GM19438 (cell line): ENCODE results near the gene TGFBRAP1.
A peak's percentile ranks its signal among the peaks of the same experiment; 100 is the strongest.

ENCODE experiments used
- ATAC-seq: cut with Tn5 transposase; IDR thresholded peaks from one replicate; pipeline ENCODE4 v1.9.1; 2021; ENCODE audit warnings: low read depth; ENCODE audit not compliant: unreplicated experiment

The TGFBRAP1 gene

GRCh38 chr2:105329561-105330495, at the start of gene TGFBRAP1:
TSS of gene TGFBRAP1 (minus strand) at chr2:105329735. CDS start at chr2:105308301, 21,434 bp downstream.
- ATAC-seq = peak; percentile 76

- ATAC-seq = no peak
These were observed 49.4 kb upstream of the TGFBRAP1 start for GRCh38 chr2:105378921-105379383.

- ATAC-seq = no peak
These were observed 48.8 kb upstream of the TGFBRAP1 start for GRCh38 chr2:105378276-105378840.

GRCh38 chr2:105377871-105378270, 48.3 kb upstream of the TGFBRAP1 start:
- ATAC-seq = no peak

- ATAC-seq = no peak
These were observed 47.3 kb upstream of the TGFBRAP1 start for GRCh38 chr2:105376789-105377240.

- no peak for ATAC-seq
These were observed 46.5 kb upstream of the TGFBRAP1 start for GRCh38 chr2:105376010-105376409.

GRCh38 chr2:105375001-105375561, 45.5 kb upstream of the TGFBRAP1 start:
- no peak for ATAC-seq

GRCh38 chr2:105373895-105374401, 44.4 kb upstream of the TGFBRAP1 start:
- ATAC-seq = peak; percentile 87

- no peak for ATAC-seq
These were observed 43.8 kb upstream of the TGFBRAP1 start for GRCh38 chr2:105373344-105373781.

- no peak for ATAC-seq
These were observed 42.3 kb upstream of the TGFBRAP1 start for GRCh38 chr2:105371810-105372209.

GRCh38 chr2:105371156-105371555, 41.6 kb upstream of the TGFBRAP1 start:
- no peak for ATAC-seq

- ATAC-seq = peak; percentile 91
These were observed 40.5 kb upstream of the TGFBRAP1 start for GRCh38 chr2:105369777-105370690.

- no peak for ATAC-seq
These were observed 39.3 kb upstream of the TGFBRAP1 start for GRCh38 chr2:105368759-105369408.

GRCh38 chr2:105365206-105365605, 35.7 kb upstream of the TGFBRAP1 start:
- ATAC-seq = no peak

- no peak for ATAC-seq
These were observed 35.1 kb upstream of the TGFBRAP1 start for GRCh38 chr2:105364436-105365139.

GRCh38 chr2:105362862-105363591, 33.5 kb upstream of the TGFBRAP1 start:
- no peak for ATAC-seq

GRCh38 chr2:105361102-105361889, 31.8 kb upstream of the TGFBRAP1 start:
- no peak for ATAC-seq
